Mammary epithelial cell (primary cell): ENCODE measurements around the gene ABCD1.

Source experiments
- CTCF ChIP-seq, 2 donors: IDR thresholded peaks in 1 of 2; conservative IDR thresholded peaks in 1 of 2; 2 replicates each; pipeline ENCODE4 v1.5.1; 2011 to 2012; ENCODE audit warnings: inconsistent platforms in 2 of 2, low read length in 2 of 2, mild to moderate bottlenecking in 2 of 2, control low read depth in 1 of 2, low read depth in 1 of 2; ENCODE audit not compliant: insufficient read depth in 1 of 2; ENCODE audit errors: extremely low read depth in 1 of 2
- EZH2 ChIP-seq: IDR thresholded peaks from 2 replicates; pipeline ENCODE4 v1.6.1; 2012; ENCODE audit warnings: low read length, inconsistent platforms, borderline replicate concordance

- no peak for TF ChIP-seq CTCF (conservative IDR thresholded peaks at IDR 0.05 in 1 of 2, IDR thresholded peaks at IDR 0.05 in 1 of 2; ENCODE audit: extremely low read depth in 1 of 2, insufficient read depth in 1 of 2, low read depth in 1 of 2, low read length in 2 of 2)
- TF ChIP-seq EZH2 = no peak
Measured at GRCh38 chrX:153768311-153769157, 43.9 kb downstream of the ABCD1 start.
